Ureter (tissue), 1 donor: ENCODE results near the gene PIGZ. TPM values are rescaled to one million over a fixed set of nuclear protein-coding genes. Genes with fewer than 3 reads are reported as not detected.

ENCODE experiments used
- DNase-seq: peaks from one replicate; pipeline ENCODE4 v3.0.0-alpha.2; 2020; ENCODE audit warnings: low spot score
- total RNA-seq: library from RNA; stranded (reverse); gene quantifications from one replicate; pipeline ENCODE4 v1.2.4, GENCODE V29; 2023
- donor health status: DM: yes; HTN: yes; CAD: no.

Gene PIGZ
- total RNA-seq, 1 donor from 2014 or later, result 16.3 TPM

DNA sequence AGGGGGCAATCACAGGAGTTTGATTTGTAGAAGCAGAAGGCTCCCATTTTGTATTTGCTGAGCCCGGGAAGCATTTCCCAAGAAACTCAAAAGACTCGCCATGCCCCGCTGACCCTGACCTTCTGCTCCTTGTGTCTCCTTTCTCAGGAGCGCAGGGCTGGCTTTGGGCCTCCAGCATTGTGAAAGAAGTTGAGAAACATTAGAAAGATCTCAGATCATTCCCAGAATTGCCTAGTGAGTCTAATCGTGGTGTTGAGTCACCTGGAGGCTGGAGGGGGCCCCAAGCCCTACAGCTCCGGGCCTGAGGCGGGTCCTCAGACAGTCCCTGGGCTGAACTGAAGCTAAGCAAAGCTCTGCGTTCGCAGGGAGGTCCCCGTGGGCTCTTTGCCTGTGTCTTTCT, 10.9 kb upstream of the PIGZ start:
- DNase-seq, result no peak

DNA sequence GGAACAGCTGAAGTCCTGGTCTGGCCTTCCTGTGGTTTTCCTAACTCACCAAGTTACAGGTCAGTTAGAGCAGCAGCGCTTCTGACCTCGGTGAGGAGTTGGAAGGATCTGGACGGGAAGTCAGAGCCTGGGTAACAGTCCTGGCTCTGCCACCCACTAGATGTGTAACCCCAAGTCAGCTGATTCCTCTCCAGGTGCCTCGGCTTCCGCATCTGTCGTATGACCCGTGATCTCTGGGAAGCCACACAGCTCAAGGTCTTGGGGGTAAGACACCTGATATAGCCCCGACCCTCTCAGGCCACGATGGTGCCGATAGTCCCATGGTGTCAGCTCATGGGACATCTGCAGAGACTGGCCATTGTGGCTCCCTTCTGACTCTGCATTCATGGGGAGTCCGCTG, 8.3 kb upstream of the PIGZ start:
- no peak for DNase-seq

DNA sequence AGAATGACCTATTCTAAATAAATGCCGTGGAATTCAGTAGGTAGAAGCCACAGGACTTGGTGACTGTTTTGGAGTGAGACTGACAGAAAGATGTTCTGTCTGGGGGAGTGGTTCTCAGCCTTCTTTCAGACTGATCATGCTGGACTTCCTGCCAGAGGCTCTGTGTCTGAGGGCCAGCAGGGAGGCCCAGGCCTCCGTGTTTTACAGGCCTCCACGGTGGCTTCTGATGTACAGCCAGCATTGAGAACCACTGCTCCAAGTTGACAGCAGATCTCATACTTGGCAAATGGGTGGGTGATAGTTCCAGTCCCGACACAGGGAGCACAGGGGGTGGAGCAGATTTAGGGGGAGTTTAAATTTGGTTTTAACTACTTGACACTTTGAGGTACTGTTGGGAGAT, 6.7 kb upstream of the PIGZ start:
- no peak for DNase-seq

DNA sequence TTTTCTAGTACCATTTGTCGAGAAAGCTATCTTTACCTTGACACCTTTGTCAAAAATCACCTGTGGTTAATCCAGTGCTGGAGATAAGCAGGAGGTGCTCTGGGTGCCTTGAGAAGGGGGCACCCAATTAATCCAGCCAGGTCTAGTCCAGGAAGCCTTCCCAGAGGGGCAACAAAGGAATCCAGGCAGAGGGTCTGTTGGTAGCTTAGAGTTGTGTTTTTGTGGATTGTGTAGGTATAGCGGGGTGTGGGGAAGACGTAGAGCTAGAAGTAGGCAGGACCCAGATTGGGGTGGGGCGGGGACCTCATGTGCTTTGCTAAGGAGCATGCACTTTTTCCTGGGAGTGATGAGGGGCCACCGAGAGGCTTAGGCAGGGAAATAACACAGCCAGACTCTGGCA, 6.0 kb upstream of the PIGZ start:
- DNase-seq, result no peak

DNA sequence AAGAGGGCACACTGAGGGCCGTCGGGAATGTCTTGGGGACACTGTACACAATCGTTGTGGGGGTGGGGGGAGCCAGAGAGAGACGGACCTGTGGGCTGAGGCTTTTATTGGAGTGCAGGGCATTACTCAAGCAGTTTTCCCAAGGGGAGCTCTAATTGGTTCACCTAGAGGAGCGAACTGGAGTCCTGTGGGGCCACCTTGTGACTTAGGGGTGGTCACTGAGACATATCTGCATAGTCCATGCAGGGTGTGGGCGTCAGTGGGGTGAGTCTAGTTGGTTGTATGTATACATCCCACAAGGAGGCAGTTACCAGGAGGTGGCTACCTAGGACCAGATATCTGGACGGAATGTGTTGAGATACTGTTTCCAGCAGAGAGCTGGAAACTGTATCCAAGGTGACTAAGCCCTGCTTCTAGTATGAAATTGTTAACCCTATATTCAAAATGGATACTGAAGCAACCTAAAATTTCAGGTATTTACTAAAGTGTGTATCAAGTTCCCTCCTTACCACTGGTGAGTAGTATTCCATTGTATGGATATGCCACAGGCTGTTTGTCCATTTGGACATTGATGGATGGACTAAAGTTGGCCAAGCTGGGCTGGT, 2.6 kb upstream of the PIGZ start:
- no peak for DNase-seq

DNA sequence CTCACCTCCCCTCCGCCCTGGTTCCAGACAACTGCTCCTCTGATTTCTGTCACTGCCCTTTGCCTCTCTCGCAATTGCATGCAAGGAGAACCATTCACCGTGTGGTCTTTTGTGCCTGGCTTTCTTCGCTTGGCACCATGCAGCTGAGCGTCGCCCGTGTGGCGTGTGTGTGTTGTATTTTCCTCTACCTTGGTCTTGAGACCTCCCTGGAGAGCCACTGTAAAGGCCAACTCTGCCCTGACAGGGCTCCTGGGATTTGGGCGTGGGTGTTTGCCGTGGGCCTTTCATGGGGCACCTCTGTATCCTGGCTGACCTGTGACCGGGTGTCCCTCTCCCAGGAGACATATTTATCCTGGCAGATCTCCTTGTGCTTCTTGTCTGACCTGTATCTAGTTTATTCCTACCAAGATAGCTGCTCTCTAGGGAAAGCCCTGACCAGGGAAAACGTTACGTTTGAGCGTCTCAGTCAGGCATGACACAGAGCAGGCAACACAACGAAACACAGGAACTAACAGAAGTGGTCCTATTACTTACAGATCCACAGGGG, 2.0 kb upstream of the PIGZ start:
- no peak for DNase-seq

DNA sequence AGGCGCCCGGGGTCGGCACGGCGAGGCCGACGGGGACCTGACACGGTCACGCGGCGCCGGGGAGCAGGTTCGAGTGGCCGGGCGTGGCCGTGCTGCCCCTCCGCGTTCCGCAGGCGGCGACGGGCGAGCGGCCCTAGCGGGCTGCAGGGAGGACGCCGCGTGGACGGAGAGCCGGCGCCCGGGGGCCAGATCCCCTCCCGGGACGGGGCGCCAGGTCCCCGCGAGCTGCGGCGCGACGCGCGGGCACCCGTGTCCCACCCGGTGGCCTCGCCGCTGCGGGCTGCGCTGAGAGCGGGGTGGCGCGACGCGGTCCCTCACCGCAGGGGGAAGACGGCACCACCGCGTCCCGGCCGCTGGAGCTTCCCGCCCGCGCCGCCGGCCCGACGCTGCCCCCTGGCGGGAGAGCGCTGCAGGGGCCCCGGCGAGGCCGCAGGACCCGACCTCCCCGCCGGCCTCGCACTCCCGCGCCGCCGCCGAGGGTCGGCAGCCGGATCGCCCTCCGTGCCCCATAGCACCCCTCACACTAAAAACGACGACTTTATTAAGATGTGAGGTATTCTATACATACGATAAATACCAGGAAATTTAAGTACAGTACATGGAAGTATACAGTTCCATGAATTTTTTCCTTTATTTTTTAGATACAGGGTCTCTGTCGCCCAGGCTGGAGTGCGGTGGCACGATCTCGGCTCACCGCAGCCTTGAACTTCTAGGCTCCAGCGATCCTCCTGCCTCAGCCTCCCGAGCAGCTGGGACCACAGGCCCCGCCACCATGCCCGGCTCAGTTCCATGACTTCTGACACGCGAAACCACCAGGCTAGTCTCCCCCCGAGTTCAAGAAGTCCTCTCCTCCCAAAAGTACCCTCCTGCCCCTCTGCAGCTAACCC, 1.3 kb upstream of the PIGZ start:
- DNase-seq, result no peak

DNA sequence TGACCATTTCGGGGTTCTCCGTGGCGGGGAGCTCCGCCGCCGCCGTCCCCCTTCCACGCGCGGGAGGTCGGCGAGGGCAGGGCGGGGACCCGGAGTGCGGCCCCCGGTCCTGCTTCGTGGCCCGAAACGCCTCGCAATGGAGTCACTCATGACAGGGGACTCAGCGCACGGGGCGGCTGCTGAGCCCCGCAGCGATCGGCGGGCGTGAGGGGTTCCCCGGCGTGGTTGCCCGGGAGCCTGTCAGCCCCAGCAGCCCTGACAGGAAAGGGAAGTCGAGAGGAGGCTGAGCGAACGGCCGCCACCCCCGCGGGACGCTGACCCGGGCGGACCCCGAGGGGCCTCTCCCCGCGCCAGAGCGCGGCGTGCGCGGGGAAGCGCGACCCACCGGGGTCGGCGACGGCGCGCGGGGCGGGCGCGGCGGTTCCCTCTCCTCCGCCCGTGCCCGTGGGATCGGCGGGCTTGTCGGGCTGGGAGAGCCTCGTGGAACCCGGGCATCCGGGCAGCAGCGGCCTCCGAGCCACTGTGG, 564 bp upstream of the PIGZ start:
- no peak for DNase-seq

DNA sequence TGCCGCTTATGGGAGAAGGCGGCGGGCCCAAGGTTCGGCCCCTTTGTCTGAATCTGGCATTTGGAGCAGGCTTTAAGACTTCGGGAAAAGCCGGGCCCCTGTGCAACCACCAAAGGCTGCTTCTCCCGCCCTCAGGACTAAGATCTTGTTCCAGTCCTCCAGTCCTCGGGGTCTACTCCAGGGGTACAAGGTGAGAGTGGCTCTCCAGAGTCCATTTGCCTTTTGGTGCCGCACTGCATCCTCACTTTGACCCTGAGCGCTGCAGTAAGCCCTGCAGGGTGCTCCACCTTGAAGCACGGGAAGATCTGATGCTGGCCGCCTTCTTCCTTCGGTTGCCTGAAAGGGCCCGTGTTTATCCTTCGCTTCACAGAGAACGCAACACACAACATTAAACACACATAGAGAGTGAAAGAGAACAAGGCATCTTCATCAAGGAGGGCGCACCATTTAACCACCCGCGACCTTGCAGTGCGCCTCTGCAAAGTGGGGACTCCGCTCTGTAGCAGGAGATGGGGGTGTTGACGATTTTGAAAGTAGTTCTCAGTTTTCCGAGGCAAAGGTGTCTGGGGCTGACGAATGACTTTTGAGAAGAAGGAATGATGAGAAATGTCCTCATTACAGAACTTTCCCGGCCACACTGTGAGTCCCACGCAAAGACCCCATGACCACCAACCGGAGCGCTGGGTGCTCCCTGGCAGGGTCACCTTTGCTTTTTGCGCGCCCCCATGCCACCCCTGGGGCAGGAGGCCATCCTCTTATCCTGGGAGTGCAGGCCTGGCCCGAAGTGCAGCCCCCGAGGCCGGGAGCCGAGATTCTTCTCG, 1.0 kb downstream of the PIGZ start:
- no peak for DNase-seq

DNA sequence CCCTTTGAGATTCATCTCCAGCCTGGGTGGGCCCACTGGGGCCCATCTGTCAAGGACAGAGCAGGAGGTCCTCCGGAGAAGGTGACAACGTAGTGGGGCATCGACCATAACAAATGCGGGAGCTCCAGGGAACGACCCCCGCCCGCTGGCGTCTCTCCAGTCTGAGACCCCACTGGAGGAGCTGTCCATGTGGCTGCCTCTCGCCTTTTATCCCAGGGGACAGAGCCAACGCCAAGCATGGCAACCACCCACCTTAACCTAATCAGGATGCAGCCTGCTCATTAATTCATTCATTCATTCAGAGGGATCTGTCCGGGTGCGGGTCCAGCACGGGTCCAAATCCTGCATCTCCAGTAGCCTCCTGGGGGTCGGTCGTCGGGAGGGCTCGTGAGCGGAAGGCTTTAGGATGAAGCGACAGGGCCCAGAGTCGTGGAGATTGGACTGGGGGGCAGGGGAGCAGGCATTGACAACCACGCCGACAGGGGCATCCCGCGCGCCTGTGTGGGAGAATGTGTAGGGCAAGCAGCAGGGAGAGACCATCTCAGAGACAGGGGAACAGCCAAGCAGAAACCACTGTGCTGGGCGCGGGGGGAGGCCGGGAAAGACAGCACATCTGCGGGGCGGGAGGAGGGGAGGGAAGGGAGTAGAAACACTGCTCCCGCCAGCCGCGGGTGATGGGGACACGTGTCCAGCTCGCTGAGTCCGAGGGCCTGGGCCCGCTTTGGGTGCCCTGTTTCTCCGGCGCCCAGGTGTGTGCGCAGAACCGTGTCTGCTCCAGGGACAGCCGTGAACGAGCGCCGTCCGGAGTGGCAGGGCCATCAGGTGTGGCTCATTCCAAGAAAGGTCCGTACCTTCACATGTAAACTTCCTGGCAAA, 1.9 kb downstream of the PIGZ start:
- no peak for DNase-seq

DNA sequence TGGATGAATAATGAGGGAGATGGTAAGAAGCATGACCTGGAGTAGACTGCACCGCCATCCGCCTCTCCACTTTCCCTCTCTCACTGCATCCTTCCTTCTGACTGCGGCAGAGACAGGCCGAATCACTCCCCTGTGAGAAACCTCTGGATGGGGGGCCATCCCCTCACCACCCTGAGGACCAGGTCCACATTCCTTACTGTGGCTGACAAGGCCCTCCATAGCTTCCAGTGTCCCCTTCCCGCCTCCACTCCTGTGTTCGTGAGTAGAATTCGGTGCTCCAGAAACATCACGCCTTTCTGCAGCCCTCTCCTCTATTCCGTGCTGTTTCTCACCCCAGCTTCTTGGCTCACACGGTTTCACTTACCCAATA, 2.8 kb downstream of the PIGZ start:
- no peak for DNase-seq

DNA sequence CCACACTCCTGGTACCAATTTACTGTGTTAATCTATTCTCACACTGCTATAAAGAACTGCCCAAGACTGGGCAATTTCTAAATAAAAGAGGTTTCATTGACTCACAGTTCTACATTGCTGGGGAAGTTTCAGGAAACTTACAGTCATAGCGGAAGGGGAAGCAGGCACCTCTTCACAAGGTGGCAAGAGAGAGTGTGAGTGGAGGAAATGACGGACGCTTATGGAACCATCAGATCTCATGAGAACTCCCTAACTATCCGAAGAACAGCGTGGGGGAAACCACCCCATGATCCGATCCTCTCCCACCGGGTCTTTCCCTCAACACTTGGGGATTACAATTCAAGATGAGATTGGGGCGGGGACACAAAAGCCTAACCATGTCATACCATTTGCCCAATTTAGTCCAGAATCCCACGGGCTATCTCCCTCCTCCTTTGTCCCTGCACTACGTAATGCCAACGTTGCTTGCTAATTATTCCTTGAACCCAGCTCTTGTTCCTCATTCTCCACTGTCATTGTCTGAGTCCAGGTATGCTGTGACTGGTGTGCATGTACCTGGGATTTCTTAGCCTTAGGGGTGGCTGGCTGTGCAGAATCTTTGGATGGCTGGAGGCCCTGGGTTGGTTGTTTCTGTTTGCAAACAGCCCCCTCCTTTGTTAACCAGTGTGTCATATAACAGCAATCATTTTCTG, 3.4 kb downstream of the PIGZ start:
- no peak for DNase-seq

DNA sequence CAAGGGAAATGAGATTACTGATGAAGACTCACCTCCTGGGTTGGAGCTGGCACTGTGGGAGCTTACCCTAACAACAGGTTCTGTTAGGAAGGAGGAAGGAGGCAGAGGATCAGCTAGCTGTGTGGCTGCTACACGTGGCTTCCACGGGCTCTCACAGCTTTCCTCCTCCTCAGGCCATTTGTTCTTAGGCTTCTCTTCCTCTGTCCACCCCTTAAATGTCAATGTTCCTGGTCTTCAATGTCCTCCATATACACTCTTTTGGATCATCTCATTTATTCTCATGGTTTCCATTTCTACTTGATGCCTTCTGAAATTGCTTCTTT, 5.0 kb downstream of the PIGZ start:
- DNase-seq, result no peak

DNA sequence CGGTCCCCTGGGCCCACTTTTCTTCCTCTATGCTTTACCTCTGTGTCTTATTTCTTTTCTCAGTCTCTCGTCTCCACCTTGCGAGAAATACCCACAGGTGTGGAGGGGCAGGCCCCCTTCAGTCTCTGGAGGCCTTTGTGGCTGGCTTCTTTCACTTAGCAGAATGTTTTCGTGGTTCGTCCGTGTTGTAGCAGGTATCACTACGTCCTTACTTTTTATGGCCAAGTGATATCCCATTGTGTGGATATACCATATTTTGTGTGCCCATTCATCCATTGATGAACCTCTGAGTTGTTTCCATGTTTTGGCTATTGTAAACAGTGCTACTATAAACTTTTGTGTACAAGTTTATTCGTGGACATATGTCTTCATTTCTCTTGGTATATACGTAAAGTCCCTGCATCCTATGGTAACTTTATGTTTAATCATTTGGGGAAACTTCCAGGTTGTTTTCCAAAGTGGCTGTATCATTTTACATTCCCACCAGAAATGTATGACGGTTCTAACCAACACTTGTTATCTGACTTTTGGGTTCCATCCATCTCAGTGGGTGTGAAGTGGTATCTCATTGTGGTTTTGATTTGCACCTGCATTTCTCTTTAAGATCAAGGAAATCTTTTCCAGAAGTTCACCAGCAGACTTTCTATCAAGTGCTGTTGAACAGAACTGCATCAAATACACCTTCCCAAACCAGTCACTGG, 5.6 kb downstream of the PIGZ start:
- no peak for DNase-seq

DNA sequence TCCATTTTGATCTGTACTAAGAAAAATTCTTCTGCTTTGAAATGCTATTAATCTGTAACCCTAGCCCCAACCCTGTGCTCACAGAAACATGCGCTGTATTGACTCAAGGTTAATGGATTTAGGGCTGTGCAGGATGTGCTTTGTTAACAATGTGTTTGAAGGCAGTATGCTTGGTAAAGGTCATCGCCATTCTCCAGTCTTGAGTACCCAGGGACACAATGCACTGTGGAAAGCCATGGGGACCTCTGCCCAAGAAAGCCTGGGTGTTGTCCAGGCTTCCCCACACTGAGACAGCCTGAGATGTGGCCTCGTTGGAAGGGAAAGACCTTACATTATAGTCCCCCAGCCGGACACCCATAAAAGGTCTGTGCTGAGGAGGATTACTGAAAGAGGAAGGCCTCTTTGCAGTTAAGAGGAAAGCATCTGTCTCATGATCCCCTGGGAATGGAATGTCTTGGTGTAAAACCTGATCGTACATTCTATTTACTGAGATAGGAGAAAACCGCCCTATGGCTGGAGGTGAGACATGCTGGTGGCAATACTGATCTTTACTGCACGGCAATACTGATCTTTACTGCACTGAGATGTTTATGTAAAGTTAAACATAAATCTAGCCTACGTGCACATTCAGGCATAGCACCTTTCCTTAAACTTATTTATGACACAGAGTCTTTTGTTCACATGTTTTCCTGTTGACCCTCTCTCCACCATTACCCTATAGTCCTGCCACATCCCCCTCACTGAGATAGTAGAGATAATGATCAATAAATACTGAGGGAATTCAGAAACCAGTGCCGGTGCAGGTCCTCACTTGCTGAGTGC, 6.3 kb downstream of the PIGZ start:
- no peak for DNase-seq

DNA sequence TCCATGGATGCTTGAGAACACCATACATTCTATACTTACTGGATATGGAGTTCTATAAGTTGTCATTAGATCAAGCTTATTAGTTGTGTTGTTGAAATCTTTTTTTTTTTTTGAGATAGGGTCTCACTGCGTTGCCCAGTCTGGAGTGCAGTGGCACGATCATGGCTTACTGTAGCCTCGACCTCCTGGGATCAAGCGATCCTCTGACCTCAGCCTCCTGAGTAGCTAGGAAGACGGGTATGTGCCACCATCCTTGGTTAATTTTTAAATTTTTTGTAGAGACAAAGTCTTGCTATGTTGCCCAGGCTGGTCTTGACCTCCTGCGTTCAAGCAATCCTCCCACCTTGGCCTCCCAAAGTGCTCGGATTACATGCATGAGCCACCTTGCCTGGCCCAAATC, 13.8 kb downstream of the PIGZ start:
- DNase-seq, result no peak

DNA sequence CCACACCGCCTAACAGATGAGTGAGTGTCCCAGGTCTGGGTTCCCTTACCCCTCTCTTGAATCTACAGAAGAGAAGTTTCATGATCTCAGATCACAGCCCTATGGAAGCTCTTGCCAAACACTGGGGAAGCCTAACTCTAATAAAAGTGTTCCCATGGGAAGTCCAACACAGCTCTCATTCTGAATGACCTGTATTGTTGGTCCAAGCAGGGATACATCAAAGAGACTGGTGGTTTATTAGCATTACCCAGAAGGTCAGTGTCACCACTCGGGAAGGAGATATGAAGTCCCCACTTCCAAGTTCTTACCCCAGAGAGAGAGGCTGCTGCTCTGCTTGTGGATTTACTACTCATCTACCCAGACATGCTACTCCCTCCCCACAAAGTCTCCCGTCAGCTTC, 17.3 kb downstream of the PIGZ start:
- no peak for DNase-seq

DNA sequence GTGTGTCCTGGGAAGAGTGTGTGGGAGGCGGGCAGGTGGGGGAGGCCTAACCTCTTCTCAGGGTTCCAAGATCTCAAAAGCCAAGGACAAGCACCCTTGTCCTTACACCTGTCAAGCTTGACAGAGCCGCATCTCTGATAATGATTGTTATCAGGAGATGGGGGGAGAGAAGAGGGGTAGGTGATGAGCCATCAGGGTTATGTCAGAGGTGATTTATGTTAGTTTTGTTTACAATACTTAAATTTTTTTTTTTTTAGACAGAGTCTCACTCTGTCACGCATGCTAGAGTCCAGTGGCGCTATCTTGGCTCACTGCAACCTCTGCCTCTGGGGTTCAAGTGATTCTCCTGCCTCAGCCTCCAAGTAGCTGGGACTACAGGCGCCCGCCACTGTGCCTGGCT, 18.9 kb downstream of the PIGZ start:
- DNase-seq, result no peak

DNA sequence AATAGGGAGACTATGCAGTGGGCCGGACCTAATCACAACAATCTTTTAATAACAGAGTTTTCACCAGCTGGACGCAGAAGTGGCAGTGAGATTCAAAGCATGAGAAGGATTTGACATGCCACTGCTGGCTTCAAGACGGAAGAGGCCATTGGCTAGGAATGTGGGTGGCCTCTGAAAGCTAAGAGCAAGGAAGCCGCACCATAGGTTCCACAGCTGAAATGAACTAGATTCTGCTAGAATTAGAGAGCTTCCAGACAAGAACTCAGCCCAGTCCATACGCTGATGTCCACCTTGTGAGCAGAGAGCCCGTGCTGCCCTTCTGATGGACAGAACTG, 19.4 kb downstream of the PIGZ start:
- no peak for DNase-seq
